Tibial artery (tissue), 4 donors: ENCODE measurements around the gene BEAN1.

ENCODE experiments used
- DNase-seq, 2 donors: peaks; one replicate each; pipeline ENCODE4 v3.0.0-alpha.2; 2019
- H3K27ac ChIP-seq, 2 donors: fragments of 200-600 bp; sonication (generic) in 1 of 2; 1 replicate in 1 of 2; 2 replicates in 1 of 2; pipeline ENCODE4 v1.5.1; 2018 to 2019; ENCODE audit warnings: mild to moderate bottlenecking in 1 of 2
- H3K27me3 ChIP-seq, 2 donors: fragments of 200-600 bp; sonication (generic) in 1 of 2; one replicate each; pipeline versions ENCODE4 v1.5.1 to v1.6.0; 2016 to 2019
- H3K36me3 ChIP-seq, 3 donors: fragments of 200-600 bp; sonication (generic) in 2 of 3; one replicate each; pipeline ENCODE4 v1.5.1; 2016 to 2019; ENCODE audit warnings: mild to moderate bottlenecking in 2 of 3
- H3K4me1 ChIP-seq, 4 donors: fragments of 200-600 bp; sonication (generic) in 2 of 4; 1 replicate in 3 of 4; 2 replicates in 1 of 4; pipeline ENCODE4 v1.5.1; 2016 to 2019
- H3K4me3 ChIP-seq, 2 donors: fragments of 200-600 bp; sonication (generic) in 1 of 2; 1 replicate in 1 of 2; 2 replicates in 1 of 2; pipeline ENCODE4 v1.5.1; 2018 to 2019; ENCODE audit warnings: mild to moderate bottlenecking in 2 of 2
- H3K9me3 ChIP-seq, 3 donors: fragments of 200-600 bp; sonication (generic) in 1 of 3; one replicate each; pipeline ENCODE4 v1.5.1; 2016 to 2019
- CTCF ChIP-seq, 2 experiments: fragments of 200-600 bp in 1 of 2; fragments of 450-650 bp in 1 of 2; IDR thresholded peaks; one replicate each; pipeline ENCODE4 v1.5.1; 2017 to 2019; ENCODE audit warnings: antibody characterized with exemption in 2 of 2, mild to moderate bottlenecking in 1 of 2, moderate library complexity in 1 of 2
- intact Hi-C: fragments of 100-400 bp; cut with DNase I; formaldehyde crosslinking; loops from one replicate; pipeline ENCODE4 v1.15.0; 2023; ENCODE audit warnings: low total_unique reads

Gene BEAN1

GRCh38 chr16:66475232-66475631, 48.1 kb downstream of the BEAN1 start:
- no peak for DNase-seq
- intact Hi-C loops, result loop anchor here (5.0 to 10.0 kb wide), 2 partner anchors 77 to 130 kb away; partner anchors contain the start of genes CKLF, CMTM3 and TK2
- peaks cover 0 to 10% of the 10 kb centered on the region in 2 donors for H3K27me3 ChIP-seq
- H3K4me3 ChIP-seq, result no peak overlapping the region
- peaks cover 0 to 20% (median 4%) of the 10 kb centered on the region in 3 donors for H3K36me3 ChIP-seq
- no peak overlapping the region for H3K27ac ChIP-seq
- H3K4me1 ChIP-seq, result peaks cover 0 to 10% (median 2%) of the 10 kb centered on the region in 4 donors
- no peak for TF ChIP-seq CTCF (IDR thresholded peaks at IDR 0.05)
- no peaks in the 10 kb centered on the region for H3K9me3 ChIP-seq

GRCh38 chr16:66476328-66477027, 49.4 kb downstream of the BEAN1 start:
- Histone ChIP-seq H3K4me1 (peaks cover 0 to 10% (median 2%) of the 10 kb centered on the region in 4 donors), H3K27ac (no peak overlapping the region), H3K4me3 (no peak overlapping the region), H3K27me3 (peaks cover 0 to 10% of the 10 kb centered on the region in 2 donors), H3K36me3 (peaks cover 0 to 9% (median 0%) of the 10 kb centered on the region in 3 donors), H3K9me3 (no peaks in the 10 kb centered on the region)
- intact Hi-C loops, result loop anchor here (5.0 to 10.0 kb wide), 2 partner anchors 76 to 128 kb away; partner anchors contain the start of genes CKLF, CMTM3 and TK2
- no peak for DNase-seq
- no peak for TF ChIP-seq CTCF (IDR thresholded peaks at IDR 0.05)

GRCh38 chr16:66477028-66477515, 50.0 kb downstream of the BEAN1 start:
- TF ChIP-seq CTCF (IDR thresholded peaks at IDR 0.05), result no peak
- intact Hi-C loops, result loop anchor here (5.0 to 10.0 kb wide), 2 partner anchors 75 to 128 kb away; partner anchors contain the start of genes CKLF, CMTM3 and TK2

GRCh38 chr16:66478733-66479511, 51.8 kb downstream of the BEAN1 start:
- intact Hi-C loops, result loop anchor here (5.0 to 10.0 kb wide), 2 partner anchors 73 to 126 kb away; partner anchors contain the start of genes CKLF, CMTM3 and TK2

More at GRCh38 chr16:66477028-66477515, 50.0 kb downstream of the BEAN1 start:
- no peaks in the 10 kb centered on the region for H3K9me3 ChIP-seq
- no peak overlapping the region for H3K4me3 ChIP-seq
- H3K36me3 ChIP-seq, result peaks cover 0 to 3% (median 0%) of the 10 kb centered on the region in 3 donors
- DNase-seq, result no peak
- peaks cover 0 to 10% (median 2%) of the 10 kb centered on the region in 4 donors for H3K4me1 ChIP-seq
- H3K27me3 ChIP-seq, result peaks cover 0 to 10% of the 10 kb centered on the region in 2 donors
- no peak overlapping the region for H3K27ac ChIP-seq

More at GRCh38 chr16:66478733-66479511, 51.8 kb downstream of the BEAN1 start:
- Histone ChIP-seq H3K4me1 (peaks cover 0 to 10% (median 5%) of the 10 kb centered on the region in 4 donors), H3K27me3 (peaks cover 0 to 10% of the 10 kb centered on the region in 2 donors), H3K27ac (no peak overlapping the region), H3K9me3 (no peaks in the 10 kb centered on the region), H3K4me3 (no peak overlapping the region), H3K36me3 (no peaks in the 10 kb centered on the region)
- peak; percentile 80 to 87 for TF ChIP-seq CTCF (IDR thresholded peaks at IDR 0.05)
- peak; percentile 78 to 85 for DNase-seq
